HepG2 (cell line): Measurements from ENCODE around the gene HES2. TPM values are rescaled to one million over a fixed set of nuclear protein-coding genes. Genes with fewer than 3 reads are reported as not detected.

Source experiments
- ARID5B ChIP-seq: IDR thresholded peaks from 2 replicates; pipeline ENCODE4 v1.4.0; 2020; ENCODE audit warnings: mild to moderate bottlenecking, missing genetic modification reagents
- GTF3A ChIP-seq: sonication (generic); formaldehyde crosslinking; conservative IDR thresholded peaks from 2 replicates; pipeline ENCODE4 v1.4.0; 2020; ENCODE audit warnings: mild to moderate bottlenecking, missing genetic modification reagents
- HIC2 ChIP-seq: sonication (generic); formaldehyde crosslinking; IDR thresholded peaks from 2 replicates; pipeline ENCODE4 v1.9.0; 2022; ENCODE audit warnings: low read depth, missing genetic modification reagents
- MYC ChIP-seq: sonication (generic); formaldehyde crosslinking; IDR thresholded peaks from 2 replicates; pipeline ENCODE4 v1.9.0; 2021; ENCODE audit warnings: missing genetic modification reagents, borderline replicate concordance
- PPARG ChIP-seq: conservative IDR thresholded peaks from 2 replicates; pipeline ENCODE4 v1.6.1; 2016; ENCODE audit warnings: missing biosample characterization, missing genetic modification reagents
- RARA ChIP-seq: IDR thresholded peaks from 2 replicates; pipeline ENCODE4 v1.6.1; 2016; ENCODE audit warnings: missing genetic modification reagents, missing compliant biosample characterization
- RFXAP ChIP-seq: sonication (generic); formaldehyde crosslinking; IDR thresholded peaks from 2 replicates; pipeline ENCODE4 v1.4.0; 2020; ENCODE audit warnings: missing genetic modification reagents, borderline replicate concordance
- SOX13 ChIP-seq, 3 experiments: fragments of 450-650 bp in 1 of 3; sonication (generic) in 1 of 3; formaldehyde crosslinking in 1 of 3; IDR thresholded peaks in 2 of 3; conservative IDR thresholded peaks in 1 of 3; 2 replicates each; pipeline versions ENCODE4 v1.5.0 to v1.6.1; 2016 to 2020; ENCODE audit warnings: antibody characterized with exemption in 1 of 3, mild to moderate bottlenecking in 1 of 3, missing compliant biosample characterization in 1 of 3, missing genetic modification reagents in 1 of 3, moderate library complexity in 1 of 3
- YEATS4 ChIP-seq: sonication (generic); formaldehyde crosslinking; IDR thresholded peaks from 2 replicates; pipeline ENCODE4 v1.4.0; 2020; ENCODE audit warnings: missing genetic modification reagents, borderline replicate concordance
- ZNF34 ChIP-seq: sonication (generic); formaldehyde crosslinking; IDR thresholded peaks from 2 replicates; pipeline ENCODE4 v1.4.0; 2020; ENCODE audit warnings: mild to moderate bottlenecking, missing genetic modification reagents, borderline replicate concordance
- ZNF775 ChIP-seq: sonication (generic); formaldehyde crosslinking; IDR thresholded peaks from 2 replicates; pipeline ENCODE4 v1.4.0; 2020; ENCODE audit warnings: missing genetic modification reagents, mild to moderate bottlenecking, moderate library complexity, borderline replicate concordance
- polyA plus RNA-seq, 8 experiments: library from polyadenylated mRNA; depleted of rRNA in 3 of 8; stranded (reverse) in 7 of 8; unstranded in 1 of 8; fragments of >200 nt; fragmentation: Illumina TruSeq in 4 of 8; extraction: Trizol in 4 of 8; gene quantifications; 2 replicates each; pipeline versions ENCODE4 v1.2.1 to v1.2.3, GENCODE V29; 2011 to 2016; ENCODE audit warnings: low read depth in 4 of 8, missing spikeins in 1 of 8, mixed read lengths in 1 of 8; ENCODE audit not compliant: insufficient read depth in 1 of 8
- total RNA-seq, 5 experiments: library from RNA; depleted of rRNA; stranded (reverse); fragments of >200 nt; fragmentation: Illumina TruSeq; extraction: Trizol; gene quantifications; 2 replicates each; pipeline ENCODE4 v1.2.3, GENCODE V29; 2016; ENCODE audit warnings: low read depth in 1 of 5
- TF ChIP-seq, protein P1 (sequence below): sonication (generic); formaldehyde crosslinking; IDR thresholded peaks from 2 replicates; pipeline ENCODE4 v1.4.0; 2020; ENCODE audit warnings: mild to moderate bottlenecking, missing genetic modification reagents
- TF ChIP-seq, protein P2 (sequence below): sonication (generic); formaldehyde crosslinking; IDR thresholded peaks from 2 replicates; pipeline ENCODE4 v1.8.0; 2022; ENCODE audit warnings: mild to moderate bottlenecking, missing genetic modification reagents, moderate library complexity
- TF ChIP-seq, protein P3 (sequence below): sonication (generic); formaldehyde crosslinking; IDR thresholded peaks from 2 replicates; pipeline ENCODE4 v1.8.1; 2023; ENCODE audit warnings: mild to moderate bottlenecking, moderate library complexity, missing genetic modification reagents

HES2 gene
- total and polyA plus RNA-seq, 2 of the 13 experiments (the other 11 are each of a cell fraction or from before 2014, with no cell fraction given), result 0.11 to 0.17 TPM

GRCh38 chr1:6450943-6451373 lies 31.2 kb upstream of the HES2 start (continued):
- TF ChIP-seq SOX13 (IDR thresholded peaks at IDR 0.05) (no peak), SOX13 (CRISPR knock-in tag; conservative IDR thresholded peaks at IDR 0.05 in 1 of 2, IDR thresholded peaks at IDR 0.05 in 1 of 2) (peak in 1 of 2 experiments; percentile 70; a peak in 2 of 4 replicates), PPARG (CRISPR knock-in tag) (peak; percentile 94), HIC2 (CRISPR knock-in tag) (peak; percentile 83; the same call in 1 of the 2 replicates), ZNF775 (CRISPR knock-in tag) (no peak), MYC (CRISPR knock-in tag) (peak; percentile 60), ZNF34 (CRISPR knock-in tag) (0 out of 2 replicates have a peak, but pooled peaks have one; percentile 41), ARID5B (CRISPR knock-in tag) (peak; percentile 41; the same call in 1 of the 2 replicates), RFXAP (0 out of 2 replicates have a peak, but pooled peaks have one; percentile 42), GTF3A (no peak), RARA (CRISPR knock-in tag) (peak; percentile 75), YEATS4 (CRISPR knock-in tag) (peak; percentile 64; the same call in 1 of the 2 replicates)
- TF ChIP-seq, protein P1, sequence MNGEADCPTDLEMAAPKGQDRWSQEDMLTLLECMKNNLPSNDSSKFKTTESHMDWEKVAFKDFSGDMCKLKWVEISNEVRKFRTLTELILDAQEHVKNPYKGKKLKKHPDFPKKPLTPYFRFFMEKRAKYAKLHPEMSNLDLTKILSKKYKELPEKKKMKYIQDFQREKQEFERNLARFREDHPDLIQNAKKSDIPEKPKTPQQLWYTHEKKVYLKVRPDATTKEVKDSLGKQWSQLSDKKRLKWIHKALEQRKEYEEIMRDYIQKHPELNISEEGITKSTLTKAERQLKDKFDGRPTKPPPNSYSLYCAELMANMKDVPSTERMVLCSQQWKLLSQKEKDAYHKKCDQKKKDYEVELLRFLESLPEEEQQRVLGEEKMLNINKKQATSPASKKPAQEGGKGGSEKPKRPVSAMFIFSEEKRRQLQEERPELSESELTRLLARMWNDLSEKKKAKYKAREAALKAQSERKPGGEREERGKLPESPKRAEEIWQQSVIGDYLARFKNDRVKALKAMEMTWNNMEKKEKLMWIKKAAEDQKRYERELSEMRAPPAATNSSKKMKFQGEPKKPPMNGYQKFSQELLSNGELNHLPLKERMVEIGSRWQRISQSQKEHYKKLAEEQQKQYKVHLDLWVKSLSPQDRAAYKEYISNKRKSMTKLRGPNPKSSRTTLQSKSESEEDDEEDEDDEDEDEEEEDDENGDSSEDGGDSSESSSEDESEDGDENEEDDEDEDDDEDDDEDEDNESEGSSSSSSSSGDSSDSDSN (CRISPR knock-in tag), result peak; percentile 42; the same call in 1 of the 2 replicates
- TF ChIP-seq, protein P2, sequence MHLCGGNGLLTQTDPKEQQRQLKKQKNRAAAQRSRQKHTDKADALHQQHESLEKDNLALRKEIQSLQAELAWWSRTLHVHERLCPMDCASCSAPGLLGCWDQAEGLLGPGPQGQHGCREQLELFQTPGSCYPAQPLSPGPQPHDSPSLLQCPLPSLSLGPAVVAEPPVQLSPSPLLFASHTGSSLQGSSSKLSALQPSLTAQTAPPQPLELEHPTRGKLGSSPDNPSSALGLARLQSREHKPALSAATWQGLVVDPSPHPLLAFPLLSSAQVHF, result 0 out of 2 replicates have a peak, but pooled peaks have one; percentile 38
- TF ChIP-seq, protein P3, sequence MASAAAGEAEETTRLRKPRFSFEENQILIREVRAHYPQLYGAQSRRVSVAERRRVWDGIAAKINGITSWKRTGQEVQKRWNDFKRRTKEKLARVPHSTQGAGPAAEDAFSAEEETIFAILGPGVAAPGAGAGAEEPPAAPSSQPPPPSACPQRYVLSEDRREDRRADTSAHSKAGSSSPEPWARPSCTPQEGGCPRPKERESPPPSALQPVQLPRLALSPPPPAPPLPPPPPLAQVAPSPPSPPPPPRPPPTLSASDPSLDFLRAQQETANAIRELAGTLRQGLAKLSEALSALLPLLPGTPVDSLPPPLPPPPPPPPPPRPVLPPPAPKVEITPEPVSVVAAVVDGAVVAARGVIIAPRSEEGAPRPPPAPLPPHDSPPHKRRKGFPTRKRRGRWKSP (CRISPR knock-in tag), result 0 out of 2 replicates have a peak, but pooled peaks have one; percentile 48
